Endothelial cell (in vitro differentiated cells): ENCODE measurements around the gene AGRP. TPM values are rescaled to one million over a fixed set of nuclear protein-coding genes. Genes with fewer than 3 reads are reported as not detected.

Experiments used
- DNase-seq: peaks from one replicate; pipeline ENCODE4 v3.0.0; 2021; ENCODE audit warnings: low spot score
- H3K27ac Mint-ChIP-seq: one replicate; pipeline ENCODE4 v1.8.0; 2021; ENCODE audit warnings: mixed read lengths, inconsistent platforms; ENCODE audit not compliant: unreplicated experiment
- H3K27me3 Mint-ChIP-seq: one replicate; pipeline ENCODE4 v1.8.0; 2021; ENCODE audit warnings: mild to moderate bottlenecking, moderate library complexity, mixed read lengths, inconsistent platforms; ENCODE audit not compliant: unreplicated experiment
- H3K36me3 Mint-ChIP-seq: one replicate; pipeline ENCODE4 v1.8.0; 2021; ENCODE audit warnings: mild to moderate bottlenecking, low read depth, mixed read lengths, inconsistent platforms; ENCODE audit not compliant: unreplicated experiment
- H3K4me1 Mint-ChIP-seq: one replicate; pipeline ENCODE4 v1.8.0; 2021; ENCODE audit warnings: mild to moderate bottlenecking, mixed read lengths, inconsistent platforms; ENCODE audit not compliant: unreplicated experiment
- H3K4me3 Mint-ChIP-seq: one replicate; pipeline ENCODE4 v1.8.0; 2021; ENCODE audit warnings: mild to moderate bottlenecking, mixed read lengths, inconsistent platforms; ENCODE audit not compliant: unreplicated experiment
- H3K9me3 Mint-ChIP-seq: one replicate; pipeline ENCODE4 v1.8.0; 2021; ENCODE audit warnings: mixed read lengths, inconsistent platforms; ENCODE audit not compliant: unreplicated experiment
- CTCF ChIP-seq: fragments of 200-600 bp; sonication (generic); IDR thresholded peaks from one replicate; pipeline ENCODE4 v1.5.0; 2021; ENCODE audit warnings: antibody characterized with exemption; ENCODE audit not compliant: unreplicated experiment
- total RNA-seq: library from RNA; stranded (reverse); fragmentation: NEBNext Ultra II Directional; extraction: Animal tissue kit (Norgen Biotek cat#: 25700); gene quantifications from one replicate; pipeline ENCODE4 v1.2.1, GENCODE V29; 2021; ENCODE audit not compliant: unreplicated experiment

Gene AGRP
- total RNA-seq, 1 donor from 2014 or later = not detected

- Mint-ChIP-seq H3K4me3 (no peak overlapping the region), H3K4me1 (peaks cover 17% of the 10 kb centered on the region), H3K9me3 (no peaks in the 10 kb centered on the region), H3K27me3 (peaks cover 20% of the 10 kb centered on the region), H3K27ac (no peak overlapping the region), H3K36me3 (peaks cover 16% of the 10 kb centered on the region)
- TF ChIP-seq CTCF = no peak
- no peak for DNase-seq
Measured at GRCh38 chr16:67445441-67445912, 37.9 kb downstream of the AGRP start.

GRCh38 chr16:67445126-67445426, 38.3 kb downstream of the AGRP start:
- Mint-ChIP-seq H3K27me3 (peaks cover 20% of the 10 kb centered on the region), H3K4me3 (peak overlapping the region; percentile 38), H3K27ac (peak overlapping the region; percentile 61), H3K9me3 (no peaks in the 10 kb centered on the region), H3K4me1 (peaks cover 17% of the 10 kb centered on the region), H3K36me3 (peaks cover 17% of the 10 kb centered on the region)
- TF ChIP-seq CTCF = no peak
- no peak for DNase-seq

GRCh38 chr16:67444259-67445125, 38.9 kb downstream of the AGRP start:
- peak overlapping the region; percentile 61 for H3K27ac Mint-ChIP-seq
- H3K27me3 Mint-ChIP-seq = peaks cover 18% of the 10 kb centered on the region
- TF ChIP-seq CTCF = no peak
- H3K9me3 Mint-ChIP-seq = no peaks in the 10 kb centered on the region
- H3K4me1 Mint-ChIP-seq = peaks cover 17% of the 10 kb centered on the region
- peak overlapping the region; percentile 38 for H3K4me3 Mint-ChIP-seq
- peaks cover 15% of the 10 kb centered on the region for H3K36me3 Mint-ChIP-seq
- DNase-seq = no peak

- no peak for TF ChIP-seq CTCF
- Mint-ChIP-seq H3K27me3 (peaks cover 21% of the 10 kb centered on the region), H3K9me3 (no peaks in the 10 kb centered on the region), H3K4me3 (no peak overlapping the region), H3K27ac (no peak overlapping the region), H3K36me3 (peaks cover 18% of the 10 kb centered on the region), H3K4me1 (peaks cover 14% of the 10 kb centered on the region)
- DNase-seq = no peak
Measured at GRCh38 chr16:67443265-67443664, 40.1 kb downstream of the AGRP start.

GRCh38 chr16:67442581-67443255, 40.6 kb downstream of the AGRP start:
- Mint-ChIP-seq H3K36me3 (peaks cover 24% of the 10 kb centered on the region), H3K4me1 (peaks cover 14% of the 10 kb centered on the region), H3K27me3 (peaks cover 21% of the 10 kb centered on the region), H3K9me3 (no peaks in the 10 kb centered on the region), H3K4me3 (no peak overlapping the region), H3K27ac (no peak overlapping the region)
- TF ChIP-seq CTCF = no peak
- no peak for DNase-seq
